GM18868 (cell line): ENCODE results near the gene CDCA5.

Experiments
- ATAC-seq: cut with Tn5 transposase; IDR thresholded peaks from one replicate; pipeline ENCODE4 v1.9.1; 2021; ENCODE audit warnings: mild to moderate bottlenecking, moderate library complexity; ENCODE audit not compliant: unreplicated experiment

The CDCA5 gene

GRCh38 chr11:65077451-65077850, 6.4 kb downstream of the CDCA5 start:
- no peak for ATAC-seq

DNA sequence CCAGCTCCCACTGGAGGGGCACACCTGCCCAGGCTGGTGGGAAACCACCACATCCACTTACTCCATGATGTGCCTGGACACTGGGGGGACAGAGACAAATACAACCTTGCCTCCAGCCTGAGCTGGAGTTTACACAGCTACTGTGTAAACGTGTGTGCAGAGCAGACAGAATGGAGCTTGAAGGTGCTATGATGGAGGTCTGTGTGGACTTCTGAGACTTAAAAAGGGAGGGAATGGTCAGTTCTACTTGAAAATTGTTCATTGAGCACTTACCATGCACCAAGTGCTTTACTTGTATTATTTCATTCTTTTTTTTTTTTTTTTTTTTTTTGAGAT, 11.2 kb downstream of the CDCA5 start:
- ATAC-seq: no peak

DNA sequence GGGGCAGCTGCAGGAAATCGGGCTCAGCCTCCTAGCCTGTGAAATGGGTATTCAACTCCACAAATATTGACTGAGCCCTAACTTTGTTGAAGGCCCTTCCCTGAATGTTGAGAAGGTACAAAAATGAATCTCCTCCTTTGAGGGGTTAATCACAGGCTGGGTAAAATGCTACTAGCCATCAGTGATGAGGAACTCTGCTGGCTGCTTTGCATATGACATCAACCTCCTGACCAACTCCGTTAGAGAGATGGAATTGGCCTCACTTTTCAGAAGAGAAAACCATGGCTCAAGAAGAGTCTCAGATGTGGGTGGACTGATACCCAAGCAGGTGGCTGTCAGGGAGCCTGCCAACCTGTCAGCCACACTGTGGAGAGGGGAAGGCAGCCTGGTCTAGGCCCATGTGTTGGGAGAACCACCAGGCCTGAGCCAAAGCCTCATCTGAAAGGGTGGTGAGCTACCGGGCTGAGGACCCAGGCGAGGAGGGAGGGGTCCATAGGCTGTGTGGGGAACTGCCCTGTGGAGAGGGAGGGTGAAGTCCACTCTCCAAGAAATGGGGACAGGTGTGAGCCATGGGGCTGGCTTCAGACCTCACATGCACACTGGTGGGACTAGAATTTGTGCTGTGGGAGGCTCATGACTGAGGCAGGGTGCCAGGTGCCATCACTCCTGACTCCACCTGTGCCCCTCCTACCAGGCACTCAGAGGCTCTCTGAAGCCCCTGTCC, 11.8 kb downstream of the CDCA5 start:
- ATAC-seq: no peak

DNA sequence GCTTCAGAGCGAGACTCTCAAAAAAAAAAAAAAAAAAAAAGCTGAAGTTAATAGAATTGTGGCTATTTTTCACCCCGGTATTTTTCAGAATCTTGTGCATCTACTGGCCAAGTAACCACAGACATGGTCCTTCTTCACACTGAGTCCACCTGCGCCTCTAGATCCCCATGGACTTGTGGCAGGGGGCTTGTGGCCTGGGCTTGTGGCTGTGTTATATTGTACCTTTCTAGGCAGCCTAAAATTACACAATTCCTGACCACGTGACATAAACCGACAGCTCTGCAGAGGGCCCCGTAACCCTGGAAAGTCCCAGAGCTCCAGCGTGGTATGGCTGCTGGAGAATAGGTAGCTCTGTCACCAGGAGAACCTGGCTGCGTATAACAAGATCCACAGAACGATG, 14.6 kb downstream of the CDCA5 start:
- ATAC-seq: no peak

DNA sequence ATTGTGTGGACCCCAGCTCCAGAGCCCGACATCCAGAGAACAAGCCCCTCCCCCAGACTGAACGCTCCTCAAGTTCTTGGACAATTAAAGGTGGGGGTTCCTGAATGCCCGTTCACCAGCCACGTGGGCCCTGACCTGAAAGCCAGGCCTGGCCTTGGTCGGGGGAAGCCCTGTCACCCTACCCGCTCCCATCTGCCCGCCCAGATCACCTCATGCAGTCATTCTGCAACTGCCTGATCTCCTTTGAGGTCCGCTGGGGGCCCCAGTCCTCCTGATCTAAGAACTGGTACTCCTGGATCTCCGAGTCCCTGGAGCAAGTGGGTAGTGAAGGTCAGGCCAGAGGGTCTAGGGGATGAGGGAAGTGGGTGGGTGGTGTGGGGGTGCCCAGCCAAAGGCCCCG, 16.4 kb downstream of the CDCA5 start:
- no peak for ATAC-seq

- no peak for ATAC-seq
Measured at GRCh38 chr11:65066805-65067291, 17.0 kb downstream of the CDCA5 start.

GRCh38 chr11:65066315-65066714, 17.5 kb downstream of the CDCA5 start:
- no peak for ATAC-seq

DNA sequence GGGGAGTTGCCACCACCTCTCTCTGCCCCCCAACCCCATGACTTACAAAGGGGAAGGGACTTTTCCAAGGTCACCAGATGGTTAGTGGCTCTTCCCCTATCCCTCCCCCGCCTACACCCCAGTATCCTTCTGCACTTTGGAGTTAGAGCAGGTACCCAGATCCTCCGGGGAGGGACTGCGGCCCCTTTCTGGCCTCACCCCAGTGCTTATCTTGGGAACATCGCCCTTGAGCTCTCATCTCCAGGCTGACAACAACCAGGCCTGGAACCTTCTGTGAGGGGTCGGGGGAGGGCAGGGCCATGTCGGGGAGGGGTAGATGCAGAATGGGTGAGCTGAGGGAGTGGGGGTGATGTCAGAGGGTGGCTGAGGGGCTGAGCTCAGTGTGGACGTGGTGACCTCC, 18.0 kb downstream of the CDCA5 start:
- no peak for ATAC-seq

GRCh38 chr11:65064847-65065240, 19.0 kb downstream of the CDCA5 start:
- ATAC-seq: no peak

GRCh38 chr11:65063532-65063931, 20.3 kb downstream of the CDCA5 start:
- ATAC-seq: no peak

DNA sequence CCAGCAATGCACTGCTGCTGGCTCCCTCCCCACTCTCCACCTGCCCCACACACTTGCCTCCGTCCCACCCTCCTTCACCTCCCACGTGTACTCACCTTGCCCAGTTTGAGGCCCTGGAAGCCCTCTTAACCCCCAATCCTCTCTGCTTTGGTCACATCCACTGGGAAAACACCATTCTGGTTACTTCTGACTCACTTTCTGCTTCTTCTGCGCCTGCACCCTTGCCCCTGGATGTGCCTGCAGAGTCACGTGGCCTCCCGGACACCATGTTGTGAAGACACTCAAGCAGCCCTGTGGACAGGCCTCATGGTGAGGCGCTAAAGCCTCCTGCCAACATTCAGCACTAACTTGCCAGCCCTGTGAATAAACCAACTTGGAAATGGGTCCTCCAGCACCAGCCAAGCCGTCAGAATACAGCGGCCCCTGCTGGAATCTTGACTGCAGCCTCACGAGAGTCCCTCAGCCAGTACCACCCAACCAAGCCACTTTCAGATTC, 22.9 kb downstream of the CDCA5 start:
- no peak for ATAC-seq

DNA sequence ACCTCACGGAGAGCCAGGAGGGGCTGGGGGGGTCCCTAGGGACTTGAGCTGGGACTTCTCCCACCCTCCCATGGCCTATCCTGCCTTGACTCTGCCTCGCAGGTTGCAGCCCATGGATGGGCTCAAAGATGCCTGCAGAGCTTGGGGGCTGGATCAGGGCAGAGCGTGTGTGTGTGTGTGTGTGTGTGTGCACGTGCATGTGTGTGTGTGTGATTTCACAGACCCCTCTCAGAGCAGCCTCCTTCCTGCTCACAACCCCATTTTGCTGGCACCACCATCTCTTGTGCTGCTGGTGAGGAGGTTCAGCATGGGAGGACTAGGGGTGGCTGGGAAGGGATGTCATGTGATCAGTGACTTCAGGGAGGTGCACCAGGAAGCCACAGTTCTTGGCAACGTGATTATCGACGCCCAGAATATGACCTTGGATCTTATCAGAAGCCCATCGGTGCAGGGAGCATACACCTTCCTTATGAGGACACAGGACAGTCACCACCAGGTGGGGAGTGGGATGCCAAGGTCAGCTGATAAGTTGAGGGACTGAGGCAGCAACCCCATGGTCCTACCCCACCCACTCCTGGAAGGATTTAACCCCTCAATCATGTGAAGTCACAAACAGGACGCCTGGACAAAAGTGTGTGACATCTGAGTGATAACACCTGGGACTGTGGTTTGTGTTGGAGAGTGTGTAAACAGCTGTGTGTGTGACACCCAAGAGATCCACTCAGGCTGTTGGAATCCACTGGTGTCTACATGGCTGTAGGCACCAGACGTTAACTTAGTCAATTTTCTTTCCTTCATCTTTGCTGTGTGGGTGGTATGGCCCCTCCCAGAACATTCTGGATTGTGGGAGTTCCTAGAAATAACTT, 23.6 kb downstream of the CDCA5 start:
- ATAC-seq: no peak

- ATAC-seq: no peak
Measured at GRCh38 chr11:65059523-65059922, 24.3 kb downstream of the CDCA5 start.

DNA sequence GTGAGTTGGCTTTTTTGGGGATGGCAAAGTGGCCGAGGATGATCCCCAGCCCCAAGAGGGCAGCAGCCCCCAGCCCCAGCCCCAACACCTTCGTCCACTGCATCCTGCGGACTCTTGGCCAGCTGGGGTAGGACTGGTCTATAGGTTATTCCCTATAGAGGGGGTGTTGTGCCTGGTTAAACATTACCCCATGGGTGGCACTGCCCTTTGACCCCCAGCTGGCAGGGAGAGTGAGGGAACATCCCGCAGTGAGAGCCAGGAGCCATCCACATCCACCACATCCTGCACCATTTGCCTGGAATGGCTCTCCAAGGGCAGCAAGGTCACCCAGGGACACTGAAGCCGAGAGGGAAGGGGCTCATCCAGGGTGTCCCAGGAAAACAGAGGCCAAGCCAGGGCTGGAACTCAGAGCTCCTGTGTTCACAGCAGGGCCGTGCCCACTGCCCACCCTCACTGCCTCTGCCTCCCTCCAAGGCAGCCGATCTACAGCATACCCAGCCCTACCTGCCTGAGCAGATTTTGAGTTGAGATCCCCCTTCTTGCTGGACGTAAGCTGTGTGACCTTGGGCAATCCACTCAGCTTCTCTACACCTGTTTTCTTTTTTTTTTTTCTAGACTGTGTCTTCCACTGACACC, 25.3 kb downstream of the CDCA5 start, which contains the start of gene NAALADL1:
Gene NAALADL1 (minus strand): TSS at position 135 of the 636 bp plus-strand sequence. CDS start 32 bp downstream, at position 103.
- ATAC-seq: no peak

- ATAC-seq: no peak
Measured at GRCh38 chr11:65058012-65058411, 25.8 kb downstream of the CDCA5 start.

GRCh38 chr11:65057526-65057925, 26.3 kb downstream of the CDCA5 start:
- ATAC-seq: no peak

GRCh38 chr11:65056999-65057398, 26.8 kb downstream of the CDCA5 start:
- no peak for ATAC-seq

DNA sequence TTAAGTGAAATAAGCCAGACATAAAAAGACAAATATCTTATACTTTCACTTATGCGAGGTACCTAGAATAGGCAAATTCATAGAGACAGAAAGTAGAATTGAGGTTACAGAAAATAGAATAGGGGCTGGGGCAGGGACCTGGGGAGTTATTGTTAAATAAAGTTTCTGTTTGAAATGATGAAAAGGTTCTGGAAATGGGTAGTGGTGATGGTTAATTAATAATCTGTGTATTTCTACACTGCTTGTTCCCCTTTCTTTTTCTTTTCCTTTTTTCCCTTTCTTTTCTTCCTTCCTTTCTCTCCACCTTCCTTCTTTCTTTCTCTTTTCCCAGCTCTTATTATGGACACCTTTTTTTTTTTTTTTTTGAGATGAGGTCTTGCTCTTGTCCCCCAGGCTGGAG, 28.3 kb downstream of the CDCA5 start:
- ATAC-seq: no peak

DNA sequence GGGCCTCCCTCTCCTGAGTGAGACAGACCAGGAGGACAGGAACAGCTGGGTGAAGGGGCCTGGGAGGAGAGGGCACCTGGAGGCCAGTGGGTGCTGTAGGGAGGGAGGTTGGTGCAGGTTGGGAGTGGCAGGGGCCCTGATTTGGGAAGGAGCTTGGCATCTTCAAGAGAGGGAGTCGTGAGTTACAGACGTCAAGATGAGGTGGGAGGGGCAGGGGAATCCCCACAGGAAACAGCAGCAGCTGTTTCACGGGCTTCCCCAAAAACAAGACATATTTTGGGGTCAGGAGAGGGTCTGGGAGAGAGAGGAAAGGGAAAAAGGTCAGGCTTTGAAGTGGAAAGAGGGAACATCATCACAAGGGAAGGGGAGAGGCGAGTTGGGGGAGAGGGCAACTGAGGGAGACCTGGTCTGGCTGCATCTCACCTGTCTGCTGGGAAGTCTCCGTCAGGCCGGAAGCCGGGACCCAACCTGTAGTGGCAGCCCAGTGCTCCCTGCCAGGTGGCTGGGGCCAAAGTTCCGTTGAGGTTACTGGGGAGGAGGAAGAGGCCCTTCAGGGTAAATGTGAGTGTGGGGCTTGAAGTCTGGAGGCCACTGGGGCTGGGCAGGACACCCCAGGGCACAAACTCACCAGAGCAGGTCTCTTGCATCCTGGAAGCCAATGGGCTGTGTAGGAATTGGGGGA, 29.9 kb downstream of the CDCA5 start:
- ATAC-seq: no peak

GRCh38 chr11:65051398-65051858, 32.4 kb downstream of the CDCA5 start:
- no peak for ATAC-seq
